CD14-positive monocyte (primary cell): ENCODE data around the gene DGUOK. TPM values are rescaled to one million over a fixed set of nuclear protein-coding genes. Genes with fewer than 3 reads are reported as not detected.

Source experiments
- DNase-seq, 3 donors: peaks; one replicate each; pipeline ENCODE4 v3.0.0-alpha.2; 2011 to 2022
- H2AFZ ChIP-seq: 2 replicates; pipeline ENCODE4 v1.6.0; 2012; ENCODE audit warnings: mild to moderate bottlenecking, low read depth, low read length, inconsistent platforms; ENCODE audit not compliant: insufficient read depth, poor library complexity, severe bottlenecking
- H3K27ac ChIP-seq, 2 donors: 1 replicate in 1 of 2; 2 replicates in 1 of 2; pipeline ENCODE4 v1.5.1; 2012 to 2013; ENCODE audit warnings: low read length in 2 of 2, control low read depth in 1 of 2, inconsistent platforms in 1 of 2, low read depth in 1 of 2, mild to moderate bottlenecking in 1 of 2
- H3K27me3 ChIP-seq, 2 donors: one replicate each; pipeline versions ENCODE4 v1.6.0 to v1.6.1; 2011 to 2013; ENCODE audit warnings: low read length in 2 of 2; ENCODE audit not compliant: control insufficient read depth in 2 of 2, insufficient read depth in 2 of 2
- H3K36me3 ChIP-seq, 2 donors: replicated peaks in 1 of 2; 1 replicate in 1 of 2; 2 replicates in 1 of 2; pipeline versions ENCODE4 v1.5.1 to v1.6.1; 2012 to 2013; ENCODE audit warnings: low read length in 2 of 2, control low read depth in 1 of 2, inconsistent platforms in 1 of 2, mild to moderate bottlenecking in 1 of 2; ENCODE audit not compliant: insufficient read depth in 2 of 2, control insufficient read depth in 1 of 2
- H3K4me1 ChIP-seq, 2 donors: 1 replicate in 1 of 2; 2 replicates in 1 of 2; pipeline versions ENCODE4 v1.5.1 to v1.6.1; 2012 to 2013; ENCODE audit warnings: low read length in 2 of 2, control low read depth in 1 of 2, inconsistent platforms in 1 of 2, mild to moderate bottlenecking in 1 of 2, moderate library complexity in 1 of 2; ENCODE audit not compliant: insufficient read depth in 2 of 2, control insufficient read depth in 1 of 2
- H3K4me2 ChIP-seq: replicated peaks from 2 replicates; pipeline ENCODE3; 2012; ENCODE audit warnings: low read length, moderate library complexity, mild to moderate bottlenecking; ENCODE audit not compliant: poor library complexity, severe bottlenecking; ENCODE audit errors: extremely low read depth
- H3K4me3 ChIP-seq, 3 experiments: fragments of 200-600 bp in 1 of 3; sonication (generic) in 1 of 3; replicated peaks in 1 of 3; 1 replicate in 2 of 3; 2 replicates in 1 of 3; pipeline ENCODE4 v1.5.1; 2011 to 2013; ENCODE audit warnings: low read length in 3 of 3, mild to moderate bottlenecking in 3 of 3, control low read depth in 2 of 3, low read depth in 2 of 3, inconsistent platforms in 1 of 3, moderate library complexity in 1 of 3
- H3K79me2 ChIP-seq: 2 replicates; pipeline ENCODE4 v1.6.0; 2012; ENCODE audit warnings: mild to moderate bottlenecking, control low read depth, inconsistent platforms, low read length, moderate library complexity; ENCODE audit not compliant: insufficient read depth
- H3K9ac ChIP-seq: 2 replicates; pipeline ENCODE4 v1.6.0; 2017; ENCODE audit warnings: low read length, mild to moderate bottlenecking; ENCODE audit not compliant: insufficient read depth, poor library complexity, severe bottlenecking
- H3K9me3 ChIP-seq, 2 donors: replicated peaks in 1 of 2; 1 replicate in 1 of 2; 2 replicates in 1 of 2; pipeline versions ENCODE4 v1.5.1 to v1.6.1; 2012 to 2013; ENCODE audit warnings: low read length in 2 of 2, control low read depth in 1 of 2; ENCODE audit not compliant: control insufficient read depth in 1 of 2, insufficient read depth in 1 of 2
- H4K20me1 ChIP-seq: 2 replicates; pipeline ENCODE4 v1.6.0; 2012; ENCODE audit warnings: mild to moderate bottlenecking, low read length, control low read depth, moderate library complexity; ENCODE audit not compliant: insufficient read depth
- H3K27ac Mint-ChIP-seq, 7 donors: one replicate each; pipeline ENCODE4 v1.8.0; 2020; ENCODE audit warnings: mild to moderate bottlenecking in 7 of 7, mixed read lengths in 7 of 7, moderate library complexity in 6 of 7, inconsistent platforms in 2 of 7
- H3K27me3 Mint-ChIP-seq, 3 donors: one replicate each; pipeline ENCODE4 v1.8.0; 2021 to 2022; ENCODE audit warnings: low read depth in 3 of 3, mild to moderate bottlenecking in 3 of 3, mixed read lengths in 3 of 3, moderate library complexity in 3 of 3, inconsistent platforms in 1 of 3
- H3K36me3 Mint-ChIP-seq, 2 donors: one replicate each; pipeline ENCODE4 v1.8.0; 2020; ENCODE audit warnings: mixed read lengths in 2 of 2, inconsistent platforms in 1 of 2, mild to moderate bottlenecking in 1 of 2
- H3K4me1 Mint-ChIP-seq: one replicate; pipeline ENCODE4 v1.8.0; 2020; ENCODE audit warnings: mild to moderate bottlenecking, mixed read lengths
- H3K4me3 Mint-ChIP-seq, 2 donors: one replicate each; pipeline ENCODE4 v1.8.0; 2020; ENCODE audit warnings: mild to moderate bottlenecking in 2 of 2, mixed read lengths in 2 of 2, moderate library complexity in 1 of 2
- H3K9me3 Mint-ChIP-seq, 7 donors: one replicate each; pipeline ENCODE4 v1.8.0; 2020 to 2022; ENCODE audit warnings: mixed read lengths in 7 of 7, mild to moderate bottlenecking in 6 of 7, moderate library complexity in 6 of 7, inconsistent platforms in 2 of 7
- CTCF ChIP-seq: fragments of 200-600 bp; IDR thresholded peaks from one replicate; pipeline ENCODE4 v1.8.0; 2022; ENCODE audit warnings: antibody characterized with exemption, mild to moderate bottlenecking
- WGBS: methylation state at CpG from one replicate; pipeline ENCODE4 v1.1.5; 2013; ENCODE audit warnings: missing lambda C conversion rate; ENCODE audit not compliant: insufficient coverage; 5-methylcytosine and 5-hydroxymethylcytosine counted together
- intact Hi-C, 2 donors: fragments of 100-400 bp; cut with micrococcal nuclease; formaldehyde crosslinking; loops; one replicate each; pipeline versions ENCODE4 v1.15.0 to v1.15.1; 2023
- polyA plus RNA-seq, 3 donors: library from polyadenylated mRNA; depleted of rRNA in 1 of 3; unstranded in 2 of 3; stranded (reverse) in 1 of 3; fragments of 300-500 nt in 2 of 3; fragments of >200 nt in 1 of 3; fragmentation: Illumina TruSeq in 2 of 3; gene quantifications; 1 replicate in 2 of 3; 2 replicates in 1 of 3; pipeline ENCODE4 v1.2.3, GENCODE V29; 2012 to 2021

Gene DGUOK
- polyA plus RNA-seq, 3 donors, result 62.9 to 129 (median 123) TPM

DNA sequence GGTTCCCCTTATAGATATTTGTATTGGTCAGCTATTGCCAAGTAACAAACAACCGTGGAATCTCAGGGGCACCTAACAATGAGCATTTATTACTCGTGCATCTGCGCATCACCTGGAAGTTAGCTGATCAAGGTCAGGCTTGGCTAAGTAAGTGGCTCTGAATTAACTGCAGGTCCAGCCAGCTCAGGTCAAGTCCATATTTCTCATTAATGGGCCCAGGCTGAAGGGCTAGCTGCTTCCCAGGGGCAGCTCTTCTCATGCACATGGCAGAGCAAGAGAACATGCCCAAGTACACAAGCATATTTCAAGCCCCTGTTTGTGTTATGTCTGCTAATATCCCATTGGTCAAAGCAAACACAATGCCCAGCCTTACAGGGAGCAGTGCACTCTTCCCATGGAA, 7.8 kb upstream of the DGUOK start:
- WGBS, result 100% methylated on average over 3 of the region's 3 CpGs
- Mint-ChIP-seq H3K27me3 (peaks cover 0 to 1% (median 1%) of the 10 kb centered on the region in 3 donors), H3K36me3 (peaks cover 0 to 1% of the 10 kb centered on the region in 2 donors), H3K27ac (no peak overlapping the region), H3K4me3 (no peak overlapping the region), H3K4me1 (peaks cover 22% of the 10 kb centered on the region), H3K9me3 (no peaks in the 10 kb centered on the region)
- no peak overlapping the region for H3K27ac ChIP-seq
- no peak overlapping the region for H2AFZ ChIP-seq
- H3K36me3 ChIP-seq, result no peaks in the 10 kb centered on the region
- DNase-seq, result no peak
- H4K20me1 ChIP-seq, result no peaks in the 10 kb centered on the region
- intact Hi-C loops, result no loop called here
- H3K4me1 ChIP-seq, result peaks cover 10 to 12% of the 10 kb centered on the region in 2 donors
- no peak overlapping the region for H3K4me2 ChIP-seq
- H3K27me3 ChIP-seq, result no peaks in the 10 kb centered on the region
- no peak overlapping the region for H3K9ac ChIP-seq
- no peak for TF ChIP-seq CTCF
- H3K79me2 ChIP-seq, result no peaks in the 10 kb centered on the region
- no peaks in the 10 kb centered on the region for H3K9me3 ChIP-seq
- no peak overlapping the region for H3K4me3 ChIP-seq

- H4K20me1 ChIP-seq, result no peaks in the 10 kb centered on the region
- H3K4me3 ChIP-seq, result no peak overlapping the region
- peaks cover 13 to 17% of the 10 kb centered on the region in 2 donors for H3K4me1 ChIP-seq
- Mint-ChIP-seq H3K27me3 (peaks cover 0 to 1% (median 1%) of the 10 kb centered on the region in 3 donors), H3K4me1 (peaks cover 26% of the 10 kb centered on the region), H3K27ac (no peak overlapping the region), H3K4me3 (no peak overlapping the region), H3K9me3 (peaks cover 0 to under 1% (median 0%) of the 10 kb centered on the region in 7 donors), H3K36me3 (peaks cover 0 to 1% of the 10 kb centered on the region in 2 donors)
- no peaks in the 10 kb centered on the region for H3K79me2 ChIP-seq
- H2AFZ ChIP-seq, result no peak overlapping the region
- H3K4me2 ChIP-seq, result no peak overlapping the region
- H3K36me3 ChIP-seq, result no peaks in the 10 kb centered on the region
- no peak overlapping the region for H3K27ac ChIP-seq
- no peaks in the 10 kb centered on the region for H3K9me3 ChIP-seq
- no peak overlapping the region for H3K9ac ChIP-seq
- no peaks in the 10 kb centered on the region for H3K27me3 ChIP-seq
- intact Hi-C loops, result loop anchor here in 1 of 2 donors (10.0 kb wide), 1 partner anchor 275 kb away; the partner anchor contains the start of gene MTHFD2
- no peak for DNase-seq
- no peak for TF ChIP-seq CTCF
- 100% methylated on average over 3 of the region's 7 CpGs for WGBS
These were observed 7.0 kb upstream of the DGUOK start for GRCh38 chr2:73919596-73920228.
